IPS-18a (cell line): ENCODE data around the gene FNDC10.

Experiments used
- H3K27ac ChIP-seq: one replicate; pipeline ENCODE4 v1.5.1; 2013; ENCODE audit warnings: low read length
- H3K27me3 ChIP-seq: one replicate; pipeline ENCODE4 v1.6.1; 2013; ENCODE audit warnings: mild to moderate bottlenecking, low read length; ENCODE audit not compliant: control insufficient read depth, insufficient read depth
- H3K36me3 ChIP-seq: one replicate; pipeline ENCODE4 v1.6.1; 2013; ENCODE audit warnings: low read depth, low read length; ENCODE audit not compliant: control insufficient read depth
- H3K4me1 ChIP-seq: one replicate; pipeline ENCODE4 v1.6.1; 2013; ENCODE audit warnings: low read depth, low read length; ENCODE audit not compliant: control insufficient read depth
- H3K4me3 ChIP-seq: one replicate; pipeline ENCODE4 v1.5.1; 2013; ENCODE audit warnings: low read length
- H3K9ac ChIP-seq: one replicate; pipeline ENCODE4 v1.6.1; 2013; ENCODE audit warnings: mild to moderate bottlenecking, low read length, moderate library complexity
- H3K9me3 ChIP-seq: one replicate; pipeline ENCODE4 v1.6.1; 2013; ENCODE audit warnings: low read depth, low read length; ENCODE audit not compliant: control insufficient read depth

The FNDC10 gene

DNA sequence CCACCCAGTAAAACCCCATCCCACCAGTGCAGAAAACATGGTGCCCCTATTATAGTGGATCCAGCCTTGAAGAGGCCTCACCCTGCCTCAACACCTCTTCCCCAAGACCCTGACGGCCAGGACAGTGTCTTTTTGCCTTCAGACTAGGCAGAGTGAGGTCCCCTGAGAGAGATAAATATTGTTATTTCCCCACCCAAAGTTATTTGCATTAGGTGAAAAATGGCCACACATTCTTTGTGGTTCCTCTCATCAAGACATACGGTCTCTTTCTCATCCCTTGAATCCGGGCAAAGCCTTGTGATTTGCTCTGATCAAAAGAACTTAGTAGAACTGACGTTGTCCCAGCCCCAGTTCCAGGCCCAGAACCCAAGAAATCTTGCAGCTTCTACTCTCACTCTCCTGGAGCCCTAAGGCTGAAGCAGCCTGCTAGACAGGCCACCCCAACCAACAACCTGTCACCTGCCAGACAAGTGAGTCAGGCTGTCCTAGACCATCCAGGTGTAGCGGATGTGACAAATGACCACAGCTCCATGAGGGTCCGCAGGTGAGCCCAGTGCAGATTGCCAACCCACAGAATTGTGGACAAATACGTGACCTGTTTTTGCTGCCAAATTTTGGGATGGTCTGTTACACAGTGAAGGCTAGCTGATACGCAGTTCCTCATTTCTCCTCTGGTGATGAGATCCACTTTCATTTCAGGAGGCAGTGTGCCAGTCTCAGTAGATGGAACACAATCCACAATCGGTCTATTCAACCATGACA is 17.2 kb downstream of the FNDC10 start:
- Histone ChIP-seq H3K36me3 (no peaks in the 10 kb centered on the region), H3K27ac (no peak overlapping the region), H3K27me3 (peaks cover 28% of the 10 kb centered on the region), H3K9ac (no peak overlapping the region), H3K9me3 (no peaks in the 10 kb centered on the region), H3K4me1 (no peaks in the 10 kb centered on the region), H3K4me3 (no peak overlapping the region)

DNA sequence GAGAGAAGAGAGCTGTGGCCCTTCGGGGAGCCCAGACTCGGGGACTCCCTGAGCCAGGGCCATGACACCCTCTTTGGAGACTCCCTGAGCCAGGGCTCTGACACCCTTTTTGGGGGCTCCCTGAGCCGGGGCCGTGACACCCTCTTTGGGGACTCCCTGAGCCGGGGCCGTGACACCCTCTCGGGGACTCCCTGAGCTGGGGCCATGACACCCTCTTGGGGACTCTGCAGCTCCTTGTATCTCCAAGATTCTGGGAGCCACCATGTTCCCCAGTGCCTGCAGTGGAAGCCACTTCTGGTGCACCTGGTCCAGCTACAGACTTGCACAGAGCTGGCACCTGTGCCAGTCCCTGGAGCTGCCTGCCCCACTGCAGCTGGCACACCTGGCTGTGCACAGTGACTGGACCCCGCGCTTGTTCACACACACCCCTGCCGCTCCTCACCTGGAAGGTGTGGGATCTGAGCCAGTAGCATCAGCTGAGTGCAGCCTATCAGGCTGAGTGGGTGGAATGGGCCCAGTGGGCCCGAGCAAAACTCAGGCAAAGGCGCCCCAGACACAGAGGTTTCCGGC is 21.5 kb downstream of the FNDC10 start:
- Histone ChIP-seq H3K36me3 (no peaks in the 10 kb centered on the region), H3K4me3 (no peak overlapping the region), H3K27me3 (peaks cover 28% of the 10 kb centered on the region), H3K4me1 (peaks cover 2% of the 10 kb centered on the region), H3K9ac (no peak overlapping the region), H3K9me3 (no peaks in the 10 kb centered on the region), H3K27ac (no peak overlapping the region)

DNA sequence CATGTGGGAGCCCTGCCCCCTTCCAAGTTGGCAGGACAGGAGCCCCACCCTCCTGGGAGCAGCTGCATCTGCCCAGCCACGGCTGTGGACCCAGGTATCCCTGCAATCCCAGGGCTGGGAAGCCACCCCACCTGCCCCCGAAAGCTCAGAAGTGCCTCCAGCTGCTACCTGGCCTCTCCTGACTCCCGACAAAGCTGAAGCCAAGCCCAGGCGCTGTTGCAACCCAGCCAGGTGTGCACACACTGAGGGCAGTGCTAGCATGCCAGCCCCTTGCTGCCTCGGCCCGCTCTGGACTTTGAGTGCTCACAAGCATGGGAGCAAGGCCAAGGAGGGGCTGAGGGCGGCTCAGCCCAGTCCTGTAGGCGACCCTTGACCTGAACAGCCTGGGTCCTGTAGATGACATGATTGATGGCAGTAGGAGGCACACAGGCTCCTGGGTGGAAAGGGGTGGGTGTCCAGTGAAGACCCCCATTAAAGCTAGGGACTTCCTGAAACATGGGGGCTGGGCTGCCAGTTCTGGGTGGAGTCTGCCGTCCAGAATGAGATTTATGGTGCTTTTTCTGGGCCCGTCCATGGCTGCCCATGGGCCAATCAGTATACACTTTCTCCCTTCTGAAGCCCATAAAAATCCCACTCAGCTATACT is 22.4 kb downstream of the FNDC10 start:
- Histone ChIP-seq H3K9me3 (no peaks in the 10 kb centered on the region), H3K36me3 (no peaks in the 10 kb centered on the region), H3K27ac (no peak overlapping the region), H3K27me3 (peaks cover 24% of the 10 kb centered on the region), H3K9ac (no peak overlapping the region), H3K4me3 (no peak overlapping the region), H3K4me1 (peaks cover 3% of the 10 kb centered on the region)

DNA sequence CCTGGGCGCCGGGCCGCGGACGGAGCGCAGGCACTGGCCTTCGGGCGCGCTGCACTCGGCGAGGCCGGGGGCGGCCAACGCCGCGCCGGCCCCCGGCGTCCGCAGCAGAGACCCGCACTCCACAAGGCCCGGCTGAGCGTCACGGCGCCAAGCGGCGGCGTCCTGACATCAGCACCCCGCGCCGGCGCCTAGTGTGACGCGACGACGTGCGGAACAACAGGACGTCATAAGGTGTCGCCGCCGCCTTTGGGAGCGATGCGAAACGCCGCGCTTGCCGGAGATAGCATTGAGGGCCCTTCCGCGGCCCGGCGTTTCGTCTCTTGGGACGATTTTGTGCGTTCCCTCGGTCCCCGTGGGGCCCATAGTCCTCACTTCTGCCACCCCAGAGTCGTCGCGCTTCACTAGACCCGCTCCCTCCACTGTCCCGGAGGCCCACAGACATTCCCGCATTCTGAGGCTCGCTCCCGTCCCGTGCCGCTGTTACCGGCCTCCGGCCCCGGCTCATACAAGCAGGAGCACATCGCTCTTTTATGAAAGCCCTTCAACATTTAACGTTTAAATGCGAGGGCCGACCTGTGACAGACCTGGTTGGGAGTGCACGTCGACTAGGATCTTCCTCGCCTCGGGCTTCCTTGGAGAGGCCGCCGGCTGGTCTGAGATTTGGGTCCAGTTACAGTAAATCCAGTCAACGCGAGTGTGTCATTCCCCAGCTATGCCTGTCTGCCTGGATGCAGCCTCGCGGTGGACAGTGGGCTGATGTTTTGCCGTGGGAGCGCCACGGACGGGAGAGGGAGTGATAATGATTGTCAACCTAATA is 25.0 kb downstream of the FNDC10 start, which contains the start of gene SSU72:
TSS of gene SSU72 (minus strand) at position 143 of the 817 bp plus-strand sequence. CDS start 306 bp downstream, outside the sequence.
- Histone ChIP-seq H3K4me3 (peak within 1 kb of the TSS; percentile 90), H3K9ac (peak within 1 kb of the TSS; percentile 90), H3K36me3 (peaks cover 9% of the 10 kb centered on the region), H3K9me3 (no peaks in the 10 kb centered on the region), H3K4me1 (peaks cover 3% of the 10 kb centered on the region), H3K27ac (peak within 1 kb of the TSS; percentile 50), H3K27me3 (peaks cover 8% of the 10 kb centered on the region)

DNA sequence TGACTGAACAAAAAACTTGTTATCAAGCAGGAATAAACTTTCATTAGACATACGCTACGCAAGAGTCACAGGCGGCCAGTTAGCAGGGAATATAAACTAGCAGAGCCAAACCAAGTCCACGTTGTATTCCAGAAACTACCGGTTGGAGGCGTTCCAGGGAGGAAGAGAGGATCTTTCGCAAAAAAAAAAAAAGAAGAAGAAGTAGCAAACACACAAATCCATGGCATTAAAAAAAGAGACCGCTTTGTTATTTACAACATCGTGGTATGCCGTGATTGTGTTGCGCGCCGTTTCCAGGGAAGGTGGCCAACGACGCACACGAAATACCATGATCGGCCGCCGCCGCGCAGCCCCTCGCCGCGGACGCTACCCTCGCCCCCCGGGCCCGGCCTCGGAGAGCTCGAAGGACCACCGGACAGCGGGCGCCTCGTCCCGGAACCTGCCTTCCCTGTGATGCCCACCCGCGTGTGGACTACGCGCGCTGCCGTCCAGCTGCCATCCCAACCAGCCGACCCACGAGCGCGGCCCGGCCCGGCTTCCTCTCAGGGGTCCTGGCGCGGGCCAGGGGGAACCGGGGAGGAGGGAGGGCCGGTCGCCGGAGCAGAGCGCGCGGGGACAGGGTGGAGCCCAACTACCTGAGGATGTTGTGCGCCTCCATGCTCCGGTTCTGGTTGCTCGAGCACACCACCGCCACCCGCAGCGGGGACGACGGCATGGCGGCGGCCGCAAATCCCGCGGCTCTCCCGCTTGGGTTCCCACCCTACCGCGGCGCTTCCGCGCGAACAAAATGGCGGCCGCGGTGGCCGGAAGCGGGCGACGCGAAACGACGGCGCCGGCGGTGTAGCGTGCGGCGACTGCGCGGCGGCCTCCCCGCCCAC is 25.9 kb downstream of the FNDC10 start:
- Histone ChIP-seq H3K4me1 (peaks cover 3% of the 10 kb centered on the region), H3K9ac (peak overlapping the region; percentile 90), H3K27ac (peak overlapping the region; percentile 50), H3K9me3 (no peaks in the 10 kb centered on the region), H3K36me3 (peaks cover 9% of the 10 kb centered on the region), H3K27me3 (peaks cover 7% of the 10 kb centered on the region), H3K4me3 (peak overlapping the region; percentile 86)

DNA sequence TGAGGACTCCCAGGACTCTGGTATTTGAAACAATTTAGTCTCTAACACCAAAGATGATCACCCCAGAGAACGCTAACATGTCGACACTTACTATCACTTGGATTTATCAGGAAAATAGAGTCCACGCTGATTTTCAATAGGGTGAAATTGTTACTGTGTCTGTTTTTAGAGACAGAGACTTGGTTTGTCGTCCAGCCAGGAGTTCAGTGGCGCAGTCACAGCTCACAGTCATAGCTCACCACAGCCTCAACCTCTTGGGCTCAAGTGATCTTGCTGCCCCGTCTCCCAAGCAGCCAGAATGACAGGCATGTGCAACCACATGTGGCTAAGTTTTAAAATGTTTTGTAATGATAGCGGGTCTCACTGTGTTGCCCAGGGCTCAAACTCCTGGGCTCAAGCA is 30.6 kb downstream of the FNDC10 start:
- Histone ChIP-seq H3K4me1 (peaks cover 3% of the 10 kb centered on the region), H3K36me3 (peaks cover 23% of the 10 kb centered on the region), H3K9ac (no peak overlapping the region), H3K27ac (no peak overlapping the region), H3K9me3 (no peaks in the 10 kb centered on the region), H3K27me3 (no peaks in the 10 kb centered on the region), H3K4me3 (no peak overlapping the region)

DNA sequence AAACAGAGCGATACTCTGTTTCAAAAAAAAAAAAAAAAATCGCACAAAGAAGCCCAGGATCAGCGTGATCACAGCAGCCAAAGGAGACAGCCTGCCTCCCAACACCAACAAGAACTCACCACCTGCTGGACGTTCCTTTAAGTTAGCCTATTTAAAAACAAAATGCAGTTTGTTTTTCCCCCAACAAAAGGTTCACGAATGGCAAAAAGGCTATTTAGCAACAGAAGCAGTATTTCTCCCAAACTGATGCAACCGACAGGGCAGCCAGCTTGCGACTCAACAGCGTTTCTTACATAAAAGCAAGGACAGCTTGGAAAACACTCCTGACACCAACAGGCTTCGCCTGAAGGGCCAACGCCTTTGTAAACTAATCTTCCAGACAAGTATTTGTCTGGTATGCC is 32.0 kb downstream of the FNDC10 start:
- no peak overlapping the region for H3K27ac ChIP-seq
- peaks cover 34% of the 10 kb centered on the region for H3K36me3 ChIP-seq
- H3K4me3 ChIP-seq: no peak overlapping the region
- no peaks in the 10 kb centered on the region for H3K4me1 ChIP-seq
- H3K9me3 ChIP-seq: no peaks in the 10 kb centered on the region
- H3K27me3 ChIP-seq: no peaks in the 10 kb centered on the region
- peak overlapping the region; percentile 22 for H3K9ac ChIP-seq

DNA sequence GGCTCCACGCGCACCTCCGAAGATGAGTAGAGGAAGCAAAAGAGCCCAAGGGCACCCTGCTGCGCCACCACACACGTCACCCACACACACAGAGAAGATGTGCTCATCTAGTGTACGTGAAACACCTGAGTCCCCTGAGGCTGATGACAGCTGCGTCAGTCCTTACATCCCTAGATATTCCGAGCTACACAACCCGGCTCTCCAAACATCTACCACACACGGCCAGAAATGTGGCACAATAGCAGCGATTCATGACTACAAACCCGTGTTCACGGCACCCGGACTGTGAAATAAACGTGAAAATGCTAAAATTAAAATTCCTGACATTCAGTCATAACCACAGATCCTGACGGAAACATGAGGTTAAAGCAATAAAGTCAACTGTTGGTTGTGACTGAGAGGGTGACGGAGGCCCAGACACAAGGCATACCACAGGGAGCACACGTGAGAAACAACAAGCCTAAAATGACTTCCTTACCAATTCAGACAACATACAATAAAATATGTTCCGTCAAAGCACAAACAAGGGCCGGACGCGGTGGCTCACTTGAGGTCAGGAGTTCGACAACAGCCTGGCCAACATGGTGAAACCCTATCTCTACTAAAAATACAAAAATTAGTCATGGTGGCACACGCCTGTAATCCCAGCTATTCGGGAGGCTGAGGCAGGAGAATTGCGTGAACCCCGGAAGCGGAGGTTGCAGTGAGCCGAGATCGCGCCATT is 32.6 kb downstream of the FNDC10 start:
- Histone ChIP-seq H3K36me3 (peaks cover 40% of the 10 kb centered on the region), H3K27me3 (no peaks in the 10 kb centered on the region), H3K9ac (no peak overlapping the region), H3K27ac (no peak overlapping the region), H3K4me3 (no peak overlapping the region), H3K4me1 (no peaks in the 10 kb centered on the region), H3K9me3 (no peaks in the 10 kb centered on the region)

DNA sequence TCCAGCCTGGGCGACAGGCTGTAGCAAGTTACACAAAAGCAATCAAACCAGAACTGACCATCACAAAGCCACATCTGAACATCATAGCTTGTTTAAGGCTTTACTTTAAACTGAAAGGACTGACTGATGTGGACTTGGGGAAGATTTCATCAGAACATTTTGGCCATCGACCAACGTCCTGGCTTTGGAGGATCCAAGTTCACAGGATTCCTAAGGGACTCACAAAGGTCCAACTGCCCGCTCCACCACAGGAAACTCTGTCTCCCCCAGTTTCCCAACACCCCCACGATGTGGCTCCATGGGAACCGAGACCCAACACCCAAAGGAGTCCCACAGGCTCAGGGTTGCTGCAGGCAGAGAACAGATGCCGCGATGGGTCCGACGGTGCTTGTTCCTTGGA is 34.6 kb downstream of the FNDC10 start:
- H3K9ac ChIP-seq: no peak overlapping the region
- H3K9me3 ChIP-seq: no peaks in the 10 kb centered on the region
- H3K36me3 ChIP-seq: peaks cover 46% of the 10 kb centered on the region
- H3K27ac ChIP-seq: no peak overlapping the region
- no peaks in the 10 kb centered on the region for H3K4me1 ChIP-seq
- no peak overlapping the region for H3K4me3 ChIP-seq
- no peaks in the 10 kb centered on the region for H3K27me3 ChIP-seq

DNA sequence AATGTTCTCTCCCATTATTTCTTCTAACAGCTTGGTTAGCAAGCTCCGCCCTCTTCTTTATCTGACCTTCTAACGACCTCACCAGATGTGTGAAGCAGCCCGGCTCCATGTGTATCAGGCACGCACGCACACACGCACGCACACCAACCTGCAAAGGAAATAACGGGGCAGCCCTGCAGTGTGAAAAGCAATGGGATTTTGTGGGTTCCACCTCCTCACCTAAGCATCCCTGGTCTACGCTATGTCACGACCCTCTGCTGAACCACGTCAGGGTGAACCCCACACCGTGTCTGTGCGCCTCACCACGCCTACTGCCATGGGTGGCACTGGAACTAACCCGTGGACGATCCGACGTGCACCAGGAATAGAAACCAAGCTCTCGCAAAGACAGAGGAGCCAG is 35.7 kb downstream of the FNDC10 start:
- H3K9ac ChIP-seq: no peak overlapping the region
- peaks cover 45% of the 10 kb centered on the region for H3K36me3 ChIP-seq
- H3K4me1 ChIP-seq: no peaks in the 10 kb centered on the region

More for the DNA sequence above, 35.7 kb downstream of the FNDC10 start:
- Histone ChIP-seq H3K27ac (no peak overlapping the region), H3K4me3 (no peak overlapping the region), H3K27me3 (no peaks in the 10 kb centered on the region), H3K9me3 (no peaks in the 10 kb centered on the region)
